Lung (tissue), 12 donors: Measurements from ENCODE around the gene CYSTM1. TPM values are rescaled to one million over a fixed set of nuclear protein-coding genes. Genes with fewer than 3 reads are reported as not detected.

ENCODE experiments used
- ATAC-seq: fragments of 200-7000 bp; cut with Tn5 transposase; one replicate; pipeline ENCODE4 v1.9.1; 2020; ENCODE audit warnings: moderate number of reproducible peaks; ENCODE audit not compliant: insufficient read depth, low FRiP score
- DNase-seq, 3 donors: peaks; one replicate each; pipeline ENCODE4 v3.0.0-alpha.2; 2013 to 2017
- H3K27ac ChIP-seq, 2 donors: one replicate each; pipeline ENCODE4 v1.5.1; 2013; ENCODE audit warnings: mild to moderate bottlenecking in 2 of 2, moderate library complexity in 2 of 2, control low read depth in 1 of 2, inconsistent platforms in 1 of 2, low read depth in 1 of 2, low read length in 1 of 2
- H3K27me3 ChIP-seq, 3 donors: one replicate each; pipeline ENCODE4 v1.5.1; 2013; ENCODE audit warnings: low read length in 2 of 3; ENCODE audit not compliant: control insufficient read depth in 3 of 3, insufficient read depth in 3 of 3
- H3K36me3 ChIP-seq, 4 donors: one replicate each; pipeline ENCODE4 v1.5.1; 2013; ENCODE audit warnings: low read length in 4 of 4, mild to moderate bottlenecking in 1 of 4, moderate library complexity in 1 of 4; ENCODE audit not compliant: control insufficient read depth in 4 of 4, insufficient read depth in 4 of 4
- H3K4me1 ChIP-seq, 5 donors: one replicate each; pipeline ENCODE4 v1.5.1; 2013; ENCODE audit warnings: low read length in 5 of 5, mild to moderate bottlenecking in 2 of 5, moderate library complexity in 1 of 5; ENCODE audit not compliant: control insufficient read depth in 5 of 5, insufficient read depth in 5 of 5
- H3K4me3 ChIP-seq: one replicate; pipeline ENCODE4 v1.5.1; 2013; ENCODE audit warnings: mild to moderate bottlenecking, control low read depth, moderate library complexity
- H3K9ac ChIP-seq, 2 donors: one replicate each; pipeline ENCODE4 v1.5.1; 2013; ENCODE audit warnings: low read length in 2 of 2, control low read depth in 1 of 2; ENCODE audit not compliant: insufficient read depth in 1 of 2
- H3K9me3 ChIP-seq, 4 donors: one replicate each; pipeline ENCODE4 v1.5.1; 2013; ENCODE audit warnings: low read length in 3 of 4, mild to moderate bottlenecking in 1 of 4, moderate library complexity in 1 of 4; ENCODE audit not compliant: control insufficient read depth in 4 of 4, insufficient read depth in 3 of 4
- CTCF ChIP-seq: IDR thresholded peaks from 2 replicates; pipeline ENCODE4 v1.5.1; 2012; ENCODE audit warnings: mild to moderate bottlenecking; ENCODE audit errors: control extremely low read depth, extremely low read depth
- WGBS, 2 donors: extraction: QIAGEN DNeasy Blood & Tissue Kit; methylation state at CpG; one replicate each; pipeline ENCODE4 v1.1.7; 2013; 5-methylcytosine and 5-hydroxymethylcytosine counted together
- polyA plus RNA-seq, 2 donors: library from polyadenylated mRNA; stranded (reverse); fragments of 200-250 nt; gene quantifications; one replicate each; pipeline ENCODE4 v1.2.1, GENCODE V29; 2013
- total RNA-seq, 2 donors: library from RNA; depleted of rRNA in 1 of 2; stranded (reverse); fragments of >200 nt in 1 of 2; gene quantifications; one replicate each; pipeline ENCODE4 v1.2.1, GENCODE V29; 2014 to 2021
- donor health status: control.
- donor health status: control.
- donor health status: Bipolar disorder and iron deficiency.
- donor health status: healthy.
- donor health status: DM: yes; HTN: yes; CAD: no.

Gene CYSTM1
- total and polyA plus RNA-seq, 4 donors = 37.1 to 274 (median 107) TPM

- DNase-seq (peak in 1 of 3 donors; percentile 42), ATAC-seq (peak; percentile 64)
- Histone ChIP-seq H3K4me3 (no peak overlapping the region), H3K36me3 (no peaks in the 10 kb centered on the region), H3K27ac (peak overlapping the region in 1 of 2 donors; percentile 68), H3K27me3 (no peaks in the 10 kb centered on the region), H3K9me3 (no peaks in the 10 kb centered on the region), H3K9ac (no peak overlapping the region), H3K4me1 (peaks cover 0 to 8% (median 0%) of the 10 kb centered on the region in 5 donors)
- no peak for TF ChIP-seq CTCF
- 42 to 78% methylated on average over 5 of the region's 5 CpGs for WGBS, 2 donors
Observed at GRCh38 chr5:140165101-140165922, 9.7 kb upstream of the CYSTM1 start.

GRCh38 chr5:140165923-140166270, 9.1 kb upstream of the CYSTM1 start:
- Histone ChIP-seq H3K9ac (no peak overlapping the region), H3K27ac (peak overlapping the region in 1 of 2 donors; percentile 68), H3K9me3 (no peaks in the 10 kb centered on the region), H3K36me3 (no peaks in the 10 kb centered on the region), H3K4me1 (peaks cover 0 to 8% (median 0%) of the 10 kb centered on the region in 5 donors), H3K4me3 (no peak overlapping the region), H3K27me3 (no peaks in the 10 kb centered on the region)
- 53 to 75% methylated on average over 4 of the region's 4 CpGs for WGBS, 2 donors
- no peak for TF ChIP-seq CTCF
- DNase-seq (no peak), ATAC-seq (no peak)

GRCh38 chr5:140166911-140167310, 8.1 kb upstream of the CYSTM1 start:
- DNase-seq = no peak
- H3K27ac ChIP-seq = no peak overlapping the region
- H3K4me3 ChIP-seq = no peak overlapping the region
- peaks cover 0 to 8% (median 0%) of the 10 kb centered on the region in 5 donors for H3K4me1 ChIP-seq
- no peak for TF ChIP-seq CTCF
- no peaks in the 10 kb centered on the region for H3K9me3 ChIP-seq
- H3K27me3 ChIP-seq = no peaks in the 10 kb centered on the region
- ATAC-seq = no peak
- no peak overlapping the region for H3K9ac ChIP-seq
- no peaks in the 10 kb centered on the region for H3K36me3 ChIP-seq
